K562 (cell line): ENCODE data around the gene GHITM. TPM values are rescaled to one million over a fixed set of nuclear protein-coding genes. Genes with fewer than 3 reads are reported as not detected.
A peak's percentile ranks its signal among the peaks of the same experiment; 100 is the strongest.

ENCODE experiments used
- ATAC-seq: fragments of 200-7000 bp; cut with Tn5 transposase; 3 replicates; pipeline ENCODE4 v1.9.1; 2020; ENCODE audit warnings: moderate library complexity
- BruUV-seq: library from RNA; stranded (reverse); fragments of 400-500 nt; replicated peaks from 2 replicates; lab custom pipeline; 2021; lab: Mats Ljungman, UMichigan
- CTCF ChIA-PET: fragments of 300-600 bp; formaldehyde crosslinking; extraction: SDS; loops from one replicate; lab custom pipeline; 2021; ENCODE audit warnings: low intra/inter-chr PET ratio; lab: Yijun Ruan, JAX
- POLR2A ChIA-PET: fragments of 300-600, 350-650 bp; sonication (Branson Sonifier 250); formaldehyde crosslinking; extraction: SDS; loops from one replicate; lab custom pipeline; 2021; ENCODE audit warnings: antibody characterized with exemption, inconsistent platforms; lab: Yijun Ruan, JAX
- DNase-seq, 4 experiments: peaks; one replicate each; pipeline versions ENCODE4 v3.0.0 to v3.0.0-alpha.2; 2011 to 2018; ENCODE audit warnings: low spot score in 3 of 4, mixed read lengths in 3 of 4; ENCODE audit errors: extremely low read depth in 1 of 4
- FAIRE-seq: peaks from 2 replicates; lab custom pipeline; 2011; peaks lifted over from hg19 to GRCh38; lab: Jason Lieb, UNC
- H2AFZ ChIP-seq: 2 replicates; pipeline ENCODE4 v1.6.0; 2011; ENCODE audit warnings: low read depth, low read length, control low read depth, inconsistent platforms
- H3K27ac ChIP-seq: fragments of 200-600 bp; 3 replicates; pipeline ENCODE4 v1.8.0; 2011; ENCODE audit warnings: low read depth, mild to moderate bottlenecking, control low read depth, inconsistent platforms, low read length, moderate library complexity, mixed read lengths; ENCODE audit errors: extremely low read depth
- H3K27me3 ChIP-seq, 2 experiments: fragments of 300-600 bp in 1 of 2; 2 replicates in 1 of 2; 3 replicates in 1 of 2; pipeline versions ENCODE4 v1.6.0 to v1.8.0; 2011; ENCODE audit warnings: inconsistent platforms in 2 of 2, low read length in 2 of 2, mild to moderate bottlenecking in 1 of 2, mixed read lengths in 1 of 2, moderate library complexity in 1 of 2; ENCODE audit not compliant: control insufficient read depth in 2 of 2, insufficient read depth in 2 of 2
- H3K36me3 ChIP-seq: fragments of 300-600 bp; 3 replicates; pipeline ENCODE4 v1.8.0; 2011; ENCODE audit warnings: mild to moderate bottlenecking, low read length, inconsistent platforms; ENCODE audit not compliant: control insufficient read depth, insufficient read depth
- H3K4me1 ChIP-seq, 2 experiments: fragments of 200-600 bp in 1 of 2; replicated peaks in 1 of 2; 2 replicates in 1 of 2; 3 replicates in 1 of 2; pipeline versions ENCODE4 v1.5.1 to v1.8.0; 2011; ENCODE audit warnings: inconsistent platforms in 2 of 2, low read length in 2 of 2, mild to moderate bottlenecking in 1 of 2, mixed read lengths in 1 of 2, moderate library complexity in 1 of 2; ENCODE audit not compliant: control insufficient read depth in 2 of 2, insufficient read depth in 2 of 2
- H3K4me2 ChIP-seq: 2 replicates; pipeline ENCODE4 v1.6.1; 2011; ENCODE audit warnings: low read length, control low read depth, inconsistent platforms, mixed read lengths; ENCODE audit not compliant: insufficient read depth
- H3K4me3 ChIP-seq: fragments of 200-600 bp; sonication (generic), shearing (Covaris generic); 2 replicates; pipeline ENCODE4 v1.5.1; 2016; ENCODE audit warnings: control low read depth, inconsistent platforms
- H3K79me2 ChIP-seq: fragments of 200-600 bp; 3 replicates; pipeline ENCODE4 v1.8.0; 2011; ENCODE audit warnings: low read length, inconsistent platforms; ENCODE audit not compliant: control insufficient read depth, insufficient read depth
- H3K9ac ChIP-seq, 2 experiments: 2 replicates each; pipeline versions ENCODE4 v1.6.0 to v1.6.1; 2011; ENCODE audit warnings: low read depth in 2 of 2, low read length in 2 of 2, control low read depth in 1 of 2, inconsistent platforms in 1 of 2, mild to moderate bottlenecking in 1 of 2, mixed read lengths in 1 of 2; ENCODE audit not compliant: insufficient read depth in 1 of 2
- H3K9me1 ChIP-seq: one replicate; pipeline ENCODE4 v1.6.0; 2011; ENCODE audit warnings: inconsistent platforms, mild to moderate bottlenecking, low read length, moderate library complexity; ENCODE audit not compliant: control insufficient read depth, insufficient read depth
- H3K9me3 ChIP-seq: replicated peaks from 2 replicates; pipeline ENCODE4 v1.5.1; 2011; ENCODE audit warnings: low read depth, low read length, inconsistent platforms; ENCODE audit not compliant: control insufficient read depth, insufficient read depth
- H4K20me1 ChIP-seq: replicated peaks from 2 replicates; pipeline ENCODE4 v1.6.1; 2011; ENCODE audit warnings: low read length, inconsistent platforms, mixed read lengths; ENCODE audit not compliant: control insufficient read depth, insufficient read depth
- C11orf30 ChIP-seq: fragments of 450-650 bp; IDR thresholded peaks from 2 replicates; pipeline ENCODE4 v1.6.1; 2016; ENCODE audit warnings: low read depth, mild to moderate bottlenecking
- CBFA2T3 ChIP-seq: fragments of 450-650 bp; IDR thresholded peaks from 2 replicates; pipeline ENCODE4 v1.6.1; 2017
- CBX8 ChIP-seq: fragments of 200-600 bp; sonication (generic); IDR thresholded peaks from 2 replicates; pipeline ENCODE4 v1.6.1; 2012; ENCODE audit warnings: borderline replicate concordance, mixed run types, low read depth, mild to moderate bottlenecking, moderate library complexity, mixed read lengths, low read length, control low read depth, inconsistent platforms; ENCODE audit not compliant: poor library complexity, severe bottlenecking; ENCODE audit errors: extremely low read depth
- HINFP ChIP-seq: fragments of 450-650 bp; conservative IDR thresholded peaks from 2 replicates; pipeline ENCODE4 v1.6.1; 2016; ENCODE audit warnings: missing genetic modification characterization, low read depth, mild to moderate bottlenecking, control low read depth, missing compliant biosample characterization
- HNRNPLL ChIP-seq: fragments of 200-400 bp; formaldehyde crosslinking; IDR thresholded peaks from 2 replicates; pipeline ENCODE4 v1.6.1; 2017; ENCODE audit warnings: low read length, low read depth, mild to moderate bottlenecking; ENCODE audit not compliant: poor library complexity, severe bottlenecking
- NKRF ChIP-seq: fragments of 450-650 bp; IDR thresholded peaks from 2 replicates; pipeline ENCODE4 v1.6.1; 2016; ENCODE audit warnings: borderline replicate concordance
- RBBP5 ChIP-seq: fragments of 200-600 bp; sonication (generic); IDR thresholded peaks from 2 replicates; pipeline ENCODE4 v1.6.1; 2012; ENCODE audit warnings: borderline replicate concordance, mild to moderate bottlenecking, low read length, control low read depth, inconsistent platforms; ENCODE audit not compliant: insufficient read depth, poor library complexity, severe bottlenecking
- RFX1 ChIP-seq: fragments of 450-650 bp; IDR thresholded peaks from 2 replicates; pipeline ENCODE4 v1.6.1; 2016; ENCODE audit warnings: mild to moderate bottlenecking, moderate library complexity
- TAL1 ChIP-seq: fragments of 450-650 bp; IDR thresholded peaks from 2 replicates; pipeline ENCODE4 v1.6.1; 2016; ENCODE audit warnings: mild to moderate bottlenecking
- TCF15 ChIP-seq: fragments of 250-450 bp; sonication (Bioruptor Pico); IDR thresholded peaks from 2 replicates; pipeline ENCODE4 v1.8.0; 2022; ENCODE audit warnings: moderate library complexity, mild to moderate bottlenecking, inconsistent platforms
- TSHZ1 ChIP-seq: fragments of 250-450 bp; sonication (Bioruptor Pico); IDR thresholded peaks from 2 replicates; pipeline ENCODE4 v1.4.0; 2020; ENCODE audit warnings: mild to moderate bottlenecking, moderate library complexity
- XRCC4 ChIP-seq: IDR thresholded peaks from one replicate; pipeline ENCODE4 v1.6.1; 2011; ENCODE audit not compliant: insufficient read depth, insufficient read length; ENCODE audit errors: extremely low read depth
- ZNF766 ChIP-seq: fragments of 200-800 bp; sonication (Bioruptor generic); conservative IDR thresholded peaks from 2 replicates; pipeline ENCODE4 v1.6.1; 2016; ENCODE audit warnings: missing genetic modification characterization, missing compliant biosample characterization
- WGBS: fragments of 100-300 bp; shearing (Covaris generic); methylation state at CpG from one replicate; pipeline ENCODE4 v1.1.6; 2016; ENCODE audit warnings: low coverage, mixed read lengths; ENCODE audit not compliant: insufficient coverage; ENCODE audit errors: missing lambda C conversion rate; 5-methylcytosine and 5-hydroxymethylcytosine counted together
- in situ Hi-C: fragments of 300-500 bp; cut with MboI; formaldehyde crosslinking; loops from 4 replicates; pipeline ENCODE4 v1.15.0; 2018; ENCODE audit warnings: inconsistent platforms, mixed read lengths
- intact Hi-C: fragments of 100-400 bp; cut with micrococcal nuclease; formaldehyde crosslinking; loops from 2 replicates; pipeline ENCODE4 v1.14.2; 2022
- polyA plus RNA-seq, 8 experiments: library from polyadenylated mRNA; depleted of rRNA in 4 of 8; stranded (reverse) in 5 of 8; unstranded in 3 of 8; fragments of >200 nt; fragmentation: Nextera tagmentation in 2 of 8; fragmentation: Illumina TruSeq in 1 of 8; extraction: Ambion mirVana in 2 of 8; extraction: Trizol in 1 of 8; gene quantifications; 2 replicates each; pipeline versions ENCODE4 v1.2.1 to v1.2.3, GENCODE V29; 2011 to 2014; ENCODE audit warnings: inconsistent platforms in 1 of 8, missing spikeins in 1 of 8
- total RNA-seq, 7 experiments: library from RNA; depleted of rRNA in 6 of 7; stranded (reverse); fragments of >200 nt in 6 of 7; fragmentation: Illumina TruSeq in 2 of 7; extraction: Trizol in 2 of 7; gene quantifications; 2 replicates each; pipeline versions ENCODE4 v1.2.1 to v1.2.3, GENCODE V29; 2011 to 2021; ENCODE audit warnings: low replicate concordance in 1 of 7

GHITM gene
- total and polyA plus RNA-seq, 9 of the 15 experiments (the other 6 are each of a cell fraction or from before 2014, with no cell fraction given), result 322 to 1,258 (median 386) TPM

GRCh38 chr10:84117686-84118394 lies 21.5 kb upstream of the GHITM start:
- H3K27me3 ChIP-seq, result peaks cover under 1 to 6% of the 10 kb centered on the region in 2 experiments; a peak in 3 of 5 replicates
- intact Hi-C loops, result no loop called here
- 6% methylated on average over 2 of the region's 2 CpGs for WGBS
- no peak for DNase-seq
- no peaks in the 10 kb centered on the region for H4K20me1 ChIP-seq
- no peaks in the 10 kb centered on the region for H3K9me1 ChIP-seq
- H3K4me2 ChIP-seq, result no peak overlapping the region
- in situ Hi-C loops, result no loop called here
- H3K27ac ChIP-seq, result no peak overlapping the region
- no TSS peak for BruUV-seq
- peak; percentile 58 for ATAC-seq
- no peaks in the 10 kb centered on the region for H3K36me3 ChIP-seq
- no peak overlapping the region for H3K9ac ChIP-seq
- H3K4me1 ChIP-seq, result no peaks in the 10 kb centered on the region
- FAIRE-seq, result no peak
- no peak overlapping the region for H3K4me3 ChIP-seq
- no peaks in the 10 kb centered on the region for H3K79me2 ChIP-seq
- H2AFZ ChIP-seq, result 0 out of 2 replicates have a peak overlapping the region, but pooled peaks have one; percentile 5
- ChIA-PET CTCF (no interaction called here), POLR2A (no interaction called here)
- no peaks in the 10 kb centered on the region for H3K9me3 ChIP-seq
- TF ChIP-seq XRCC4 (no peak), NKRF (no peak), CBFA2T3 (peak; percentile 64), HINFP (tag) (no peak), CBX8 (no peak), ZNF766 (CRISPR knock-in tag) (peak; percentile 61; the same call in 1 of the 2 replicates), C11orf30 (peak; percentile 36; the same call in 1 of the 2 replicates), RBBP5 (no peak), TSHZ1 (CRISPR knock-in tag) (no peak), HNRNPLL (no peak), RFX1 (peak; percentile 18; the same call in 1 of the 2 replicates), TAL1 (peak; percentile 42; the same call in 1 of the 2 replicates), TCF15 (no peak)
